RWPE1 (cell line): ENCODE data around the gene GFRA4.

Experiments used
- CTCF ChIA-PET: fragments of 350-600 bp; sonication (Branson Sonifier 250); formaldehyde crosslinking; extraction: SDS; loops from one replicate; lab custom pipeline; 2021; lab: Yijun Ruan, JAX
- POLR2A ChIA-PET: fragments of 400-600 bp; formaldehyde crosslinking; extraction: SDS; loops from one replicate; lab custom pipeline; 2020; ENCODE audit warnings: antibody characterized with exemption; ENCODE audit not compliant: low non-redundant PET; lab: Yijun Ruan, JAX
- DNase-seq: peaks from one replicate; pipeline ENCODE4 v3.0.0; 2012; ENCODE audit warnings: low spot score
- H3K27ac ChIP-seq: fragments of 450-650 bp; 2 replicates; pipeline ENCODE4 v1.5.1; 2017
- TF ChIP-seq, protein P1 (sequence below): fragments of 450-650 bp; conservative IDR thresholded peaks from 2 replicates; pipeline ENCODE4 v1.5.1; 2017; ENCODE audit warnings: low read depth, mild to moderate bottlenecking

Gene GFRA4

DNA sequence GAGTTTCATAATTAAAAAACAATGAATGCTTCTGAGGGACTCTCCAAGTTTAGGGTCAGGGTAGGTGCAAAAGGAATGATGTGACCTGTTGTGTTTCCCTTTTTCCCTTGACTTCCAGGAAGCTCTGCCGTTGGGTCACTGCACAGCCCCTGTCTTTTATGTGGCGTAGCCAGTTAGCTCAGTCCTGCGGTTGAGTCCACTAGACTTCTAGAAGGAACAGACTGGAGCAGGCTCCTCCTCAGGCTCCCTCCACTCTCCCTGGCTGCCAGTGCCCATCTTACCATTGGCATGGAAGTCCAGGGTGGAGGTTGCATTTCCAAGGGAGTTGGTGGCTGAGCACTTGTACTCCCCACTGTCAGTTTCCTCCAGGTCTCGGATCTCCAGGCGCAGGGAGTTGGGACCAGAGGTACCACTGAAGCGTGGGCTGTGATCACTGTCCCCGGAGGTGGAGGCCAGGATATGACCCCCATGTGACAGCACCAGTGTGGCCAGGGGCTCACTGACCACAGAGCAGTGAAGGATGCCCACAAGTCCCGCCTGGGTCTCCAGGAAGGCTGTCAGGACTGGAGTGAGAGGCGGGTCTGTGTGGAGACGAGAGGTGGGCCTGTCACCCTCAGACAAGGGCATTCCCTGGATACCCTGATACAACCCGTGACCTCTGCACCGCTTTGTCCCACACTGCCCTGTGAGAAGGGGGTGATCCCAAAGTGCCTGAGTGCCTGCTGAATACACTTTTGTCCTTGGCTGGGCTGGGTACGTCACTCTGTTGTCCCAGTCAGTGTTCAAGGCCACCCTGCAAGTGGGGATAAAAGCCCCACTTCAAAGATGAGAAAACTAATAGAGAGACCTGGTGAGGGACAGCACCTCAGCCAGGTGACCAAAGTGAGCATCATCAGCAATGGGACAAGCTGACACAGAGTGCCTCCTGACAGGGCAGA, 38.1 kb upstream of the GFRA4 start:
- DNase-seq, result no peak
- no peak overlapping the region for H3K27ac ChIP-seq
- POLR2A ChIA-PET, result no interaction called here
- CTCF ChIA-PET, result no interaction called here
- TF ChIP-seq, protein P1, sequence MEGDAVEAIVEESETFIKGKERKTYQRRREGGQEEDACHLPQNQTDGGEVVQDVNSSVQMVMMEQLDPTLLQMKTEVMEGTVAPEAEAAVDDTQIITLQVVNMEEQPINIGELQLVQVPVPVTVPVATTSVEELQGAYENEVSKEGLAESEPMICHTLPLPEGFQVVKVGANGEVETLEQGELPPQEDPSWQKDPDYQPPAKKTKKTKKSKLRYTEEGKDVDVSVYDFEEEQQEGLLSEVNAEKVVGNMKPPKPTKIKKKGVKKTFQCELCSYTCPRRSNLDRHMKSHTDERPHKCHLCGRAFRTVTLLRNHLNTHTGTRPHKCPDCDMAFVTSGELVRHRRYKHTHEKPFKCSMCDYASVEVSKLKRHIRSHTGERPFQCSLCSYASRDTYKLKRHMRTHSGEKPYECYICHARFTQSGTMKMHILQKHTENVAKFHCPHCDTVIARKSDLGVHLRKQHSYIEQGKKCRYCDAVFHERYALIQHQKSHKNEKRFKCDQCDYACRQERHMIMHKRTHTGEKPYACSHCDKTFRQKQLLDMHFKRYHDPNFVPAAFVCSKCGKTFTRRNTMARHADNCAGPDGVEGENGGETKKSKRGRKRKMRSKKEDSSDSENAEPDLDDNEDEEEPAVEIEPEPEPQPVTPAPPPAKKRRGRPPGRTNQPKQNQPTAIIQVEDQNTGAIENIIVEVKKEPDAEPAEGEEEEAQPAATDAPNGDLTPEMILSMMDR, result no peak

- TF ChIP-seq, protein P1, result no peak
- DNase-seq, result no peak
- H3K27ac ChIP-seq, result no peak overlapping the region
- CTCF ChIA-PET, result interaction anchor here (0.6 kb wide), 2 partner anchors 22 to 645 kb away, joined by 3 to 5 read pairs; no protein-coding TSS in a partner anchor
- POLR2A ChIA-PET, result no interaction called here
These were observed 35.8 kb upstream of the GFRA4 start for GRCh38 chr20:3699037-3699436.

DNA sequence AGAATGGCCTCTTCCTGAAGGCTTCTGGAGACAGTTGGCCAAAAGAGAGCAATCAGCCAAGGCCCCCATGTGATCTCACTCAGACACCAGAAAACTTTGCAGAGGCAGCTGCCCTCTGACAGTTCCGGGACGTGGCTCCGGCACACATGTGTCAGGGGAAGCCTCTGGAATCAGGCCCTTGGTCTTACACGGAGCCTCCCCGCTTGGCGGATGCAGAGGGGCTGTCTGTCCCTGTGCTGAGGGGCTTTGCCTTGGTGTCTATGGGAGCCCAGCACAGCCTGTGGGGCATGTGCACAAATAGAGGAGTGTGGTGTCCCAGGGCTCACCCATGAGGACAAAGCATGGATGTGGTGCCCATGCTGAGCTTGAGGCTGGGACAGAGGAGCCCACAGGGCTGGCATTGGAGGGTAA, 35.4 kb upstream of the GFRA4 start:
- TF ChIP-seq, protein P1, result no peak
- CTCF ChIA-PET, result interaction anchor here (0.6 kb wide), 2 partner anchors 21 to 645 kb away, joined by 3 to 5 read pairs; no protein-coding TSS in a partner anchor
- H3K27ac ChIP-seq, result no peak overlapping the region
- no peak for DNase-seq
- POLR2A ChIA-PET, result no interaction called here

DNA sequence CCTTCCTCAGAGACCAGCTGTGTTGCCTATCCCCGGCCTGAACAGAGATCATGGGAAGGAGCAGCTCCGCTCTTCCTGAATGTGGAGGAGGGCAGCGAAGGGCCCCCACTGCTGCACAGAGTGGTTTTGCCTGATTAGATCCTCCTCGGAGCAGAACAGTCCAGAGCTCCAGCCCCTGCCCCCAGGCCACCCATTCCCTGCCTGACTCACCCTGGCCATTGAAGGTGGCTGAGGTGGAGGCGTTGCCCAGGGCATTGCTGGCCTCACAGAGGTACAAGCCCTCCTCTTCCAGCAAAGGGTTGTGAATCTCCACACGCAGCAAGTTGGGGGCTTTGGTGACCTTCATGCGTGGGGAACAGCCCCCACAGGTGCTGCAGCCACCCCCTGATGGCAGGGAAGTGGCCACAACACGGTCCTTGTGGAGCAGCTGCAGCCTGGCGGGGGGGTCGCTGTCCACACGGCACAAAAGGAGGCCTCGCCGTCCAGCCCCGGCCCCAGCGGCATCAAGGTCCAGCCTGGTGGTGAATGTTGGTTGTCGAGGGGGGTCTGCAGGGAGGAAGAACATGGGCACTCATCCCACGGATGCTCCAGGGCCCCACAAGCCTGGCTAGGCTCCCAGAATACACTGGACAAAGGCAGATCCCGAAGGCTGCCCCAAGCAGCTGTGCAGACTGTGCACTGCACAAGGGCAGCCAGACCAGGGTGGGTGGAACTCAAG, 34.5 kb upstream of the GFRA4 start:
- no peak overlapping the region for H3K27ac ChIP-seq
- DNase-seq, result no peak
- TF ChIP-seq, protein P1, result no peak
- CTCF ChIA-PET, result interaction anchor here (1.1 to 2.2 kb wide), 3 partner anchors 13 to 18 kb away, joined by 3 to 12 read pairs (median 3); no protein-coding TSS in a partner anchor
- POLR2A ChIA-PET, result no interaction called here

DNA sequence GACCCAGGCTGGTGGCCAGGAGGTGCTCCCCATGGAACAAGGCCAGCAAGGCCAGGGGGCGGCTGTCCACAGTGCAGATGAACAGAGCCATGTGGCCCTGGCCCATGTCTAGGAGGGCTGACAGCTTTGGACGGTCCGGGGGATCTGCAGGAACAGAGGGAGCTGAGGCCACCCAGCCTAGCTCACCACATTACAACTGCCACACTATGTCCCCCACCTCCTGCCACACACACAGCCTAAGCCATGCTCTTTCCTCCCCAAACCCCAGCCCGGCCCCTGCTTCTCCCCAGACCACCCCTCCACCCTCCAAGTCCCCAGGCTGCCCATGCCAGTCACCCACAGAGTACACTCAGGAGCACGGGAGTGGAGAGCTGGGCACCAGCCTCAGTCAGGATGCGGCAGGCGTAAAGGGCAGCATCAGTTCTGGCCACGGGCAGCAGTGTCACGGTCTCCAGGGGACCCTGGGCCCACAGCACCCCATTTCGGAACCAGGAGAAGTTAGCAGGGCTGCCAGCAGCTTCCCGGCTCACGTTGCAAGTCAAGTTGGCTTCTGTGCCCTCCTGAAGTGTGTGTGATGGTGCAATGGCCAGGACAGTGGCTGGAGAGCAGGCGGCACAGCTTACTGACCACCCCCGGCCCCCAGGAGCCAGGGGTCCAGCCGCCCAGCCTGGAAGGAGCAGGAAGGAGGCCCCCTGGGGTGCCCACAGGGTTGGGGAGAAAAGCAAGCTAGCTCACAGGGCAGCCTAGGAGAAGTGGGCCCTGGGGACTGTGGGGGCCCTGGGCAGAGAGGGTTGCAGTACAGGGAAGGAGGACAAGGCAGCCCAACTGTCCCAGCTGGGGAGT, 33.8 kb upstream of the GFRA4 start:
- no peak for DNase-seq
- H3K27ac ChIP-seq, result no peak overlapping the region
- ChIA-PET CTCF (interaction anchor here (0.9 to 2.2 kb wide), 5 partner anchors 14 to 21 kb away, joined by 3 to 12 read pairs (median 3); no protein-coding TSS in a partner anchor), POLR2A (no interaction called here)
- TF ChIP-seq, protein P1, result no peak
